ENCODE results near the gene TMEM82.

DNA sequence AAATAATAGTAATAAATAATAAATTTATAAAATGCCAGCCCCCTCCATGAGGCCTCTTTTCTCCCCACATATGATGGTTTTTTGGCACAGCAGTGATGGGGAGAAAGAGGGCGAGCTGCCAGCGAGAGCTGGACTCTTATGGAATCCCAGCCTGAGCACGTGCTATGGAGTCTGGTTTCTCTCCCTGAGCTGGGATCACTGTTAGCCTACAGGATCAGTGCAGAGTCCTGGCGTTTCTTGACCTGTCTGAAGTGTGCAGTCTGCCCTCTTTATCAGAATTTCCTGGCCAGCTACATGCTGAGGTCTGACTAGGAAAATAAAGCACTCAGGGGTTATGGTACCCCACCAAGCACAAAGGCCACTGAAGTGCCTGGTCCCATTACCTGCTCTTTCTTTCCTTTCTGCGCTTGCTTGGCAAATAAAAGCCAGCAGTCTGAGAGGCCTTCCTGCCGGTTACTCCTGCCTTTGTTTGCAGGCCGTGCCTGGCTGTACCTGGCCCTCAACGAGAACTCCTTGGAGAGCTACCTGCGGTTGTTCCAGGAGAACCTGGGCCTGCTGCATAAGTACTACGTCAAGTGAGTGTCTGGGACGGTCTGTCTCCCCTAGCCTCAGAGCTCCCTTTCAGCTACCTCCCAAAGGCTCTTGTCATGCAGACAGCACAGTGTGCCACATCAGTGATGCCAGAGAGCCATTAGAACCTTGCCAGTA, 24.7 kb upstream of the TMEM82 start:
- TF ChIP-seq POLR2AphosphoS5 (IDR thresholded peaks at IDR 0.05; ENCODE audit: low read depth) (no peak), EZH2 (IDR thresholded peaks at IDR 0.05; ENCODE audit: low read depth, unreplicated experiment) (no peak)
- TF ChIP-seq, protein P1, sequence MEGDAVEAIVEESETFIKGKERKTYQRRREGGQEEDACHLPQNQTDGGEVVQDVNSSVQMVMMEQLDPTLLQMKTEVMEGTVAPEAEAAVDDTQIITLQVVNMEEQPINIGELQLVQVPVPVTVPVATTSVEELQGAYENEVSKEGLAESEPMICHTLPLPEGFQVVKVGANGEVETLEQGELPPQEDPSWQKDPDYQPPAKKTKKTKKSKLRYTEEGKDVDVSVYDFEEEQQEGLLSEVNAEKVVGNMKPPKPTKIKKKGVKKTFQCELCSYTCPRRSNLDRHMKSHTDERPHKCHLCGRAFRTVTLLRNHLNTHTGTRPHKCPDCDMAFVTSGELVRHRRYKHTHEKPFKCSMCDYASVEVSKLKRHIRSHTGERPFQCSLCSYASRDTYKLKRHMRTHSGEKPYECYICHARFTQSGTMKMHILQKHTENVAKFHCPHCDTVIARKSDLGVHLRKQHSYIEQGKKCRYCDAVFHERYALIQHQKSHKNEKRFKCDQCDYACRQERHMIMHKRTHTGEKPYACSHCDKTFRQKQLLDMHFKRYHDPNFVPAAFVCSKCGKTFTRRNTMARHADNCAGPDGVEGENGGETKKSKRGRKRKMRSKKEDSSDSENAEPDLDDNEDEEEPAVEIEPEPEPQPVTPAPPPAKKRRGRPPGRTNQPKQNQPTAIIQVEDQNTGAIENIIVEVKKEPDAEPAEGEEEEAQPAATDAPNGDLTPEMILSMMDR (conservative IDR thresholded peaks at IDR 0.05; ENCODE audit: low read depth in 2 of 2): no peak

Data from GM23338 (cell line).